GM21423 (cell line): Measurements from ENCODE around the gene PTGFRN.

Experiments
- ATAC-seq: cut with Tn5 transposase; IDR thresholded peaks from one replicate; pipeline ENCODE4 v1.9.1; 2021; ENCODE audit warnings: mild to moderate bottlenecking, moderate library complexity; ENCODE audit not compliant: unreplicated experiment

PTGFRN gene

DNA sequence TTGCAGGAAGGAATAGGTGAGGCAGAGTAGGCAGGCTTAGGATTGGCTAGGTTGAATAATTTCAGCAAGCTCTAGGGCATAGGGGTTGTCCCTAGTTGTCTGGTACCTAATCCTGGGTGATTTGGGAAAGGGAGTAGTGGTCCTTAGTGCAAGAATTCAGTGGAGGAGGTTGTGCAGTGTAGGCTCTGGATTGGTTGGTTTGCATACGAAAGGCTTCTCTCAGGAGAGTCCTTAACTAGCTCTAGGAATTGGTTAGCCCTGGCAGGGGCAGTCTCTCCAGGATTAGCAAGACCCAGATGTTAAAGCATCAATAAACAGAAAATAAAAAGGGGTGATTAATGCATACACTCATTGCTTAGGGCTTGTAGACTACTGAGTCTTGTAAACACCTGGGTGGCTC is 82.2 kb downstream of the PTGFRN start:
- ATAC-seq, result no peak

DNA sequence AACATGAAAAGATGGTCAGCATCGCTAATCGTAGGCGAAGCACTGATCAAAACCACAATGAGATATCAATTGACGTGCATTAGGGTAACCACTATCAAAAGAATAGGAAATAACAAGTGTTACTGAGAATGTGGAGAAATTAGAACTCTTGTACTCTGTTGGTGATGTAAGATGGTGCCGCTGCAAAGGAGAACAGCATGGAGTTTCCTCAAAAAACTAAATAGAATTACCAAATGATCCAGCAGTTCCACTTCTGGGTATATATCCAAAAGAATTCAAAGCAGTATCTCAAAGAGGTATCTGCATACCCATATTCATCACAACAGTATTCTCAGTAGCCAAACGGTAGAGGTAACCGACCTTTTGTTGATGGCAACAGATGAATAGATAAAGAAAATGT is 83.6 kb downstream of the PTGFRN start:
- no peak for ATAC-seq

DNA sequence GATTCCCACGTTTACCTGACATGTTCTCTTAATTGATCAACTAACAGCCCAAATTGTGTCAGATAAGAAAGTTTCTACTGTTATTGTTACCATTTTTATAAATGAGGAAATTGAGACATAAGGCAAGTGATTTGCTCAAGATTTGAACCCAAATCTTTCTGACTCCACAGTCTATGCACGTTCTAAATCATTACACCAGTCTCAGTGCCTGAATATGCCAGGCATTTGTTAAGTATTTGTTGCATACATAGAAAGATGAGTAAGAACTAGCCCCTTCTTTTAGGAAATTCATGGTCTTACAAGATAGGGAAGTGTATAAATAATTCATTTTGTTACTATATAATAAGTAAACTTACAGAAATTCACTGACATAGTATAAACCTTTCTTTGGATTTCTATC is 84.7 kb downstream of the PTGFRN start:
- no peak for ATAC-seq

DNA sequence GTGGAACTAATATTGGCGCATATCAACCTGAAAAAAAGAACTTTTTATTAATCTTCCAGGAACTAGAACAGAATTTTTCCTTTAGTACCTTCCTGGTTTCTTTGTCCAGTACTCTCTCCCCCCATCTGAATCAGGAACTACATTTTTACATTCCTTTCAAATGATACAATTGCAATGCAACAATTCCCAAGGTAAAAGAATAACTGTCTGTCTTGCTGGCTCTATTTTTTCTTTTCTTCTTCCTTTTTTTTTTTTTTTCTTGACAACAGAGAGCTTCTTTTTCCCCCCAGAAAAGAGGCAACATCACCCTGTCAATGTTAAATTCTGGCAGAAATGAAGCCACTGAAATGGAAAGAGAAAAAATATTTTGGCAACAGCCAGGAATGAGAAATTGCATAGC is 87.3 kb downstream of the PTGFRN start:
- no peak for ATAC-seq

DNA sequence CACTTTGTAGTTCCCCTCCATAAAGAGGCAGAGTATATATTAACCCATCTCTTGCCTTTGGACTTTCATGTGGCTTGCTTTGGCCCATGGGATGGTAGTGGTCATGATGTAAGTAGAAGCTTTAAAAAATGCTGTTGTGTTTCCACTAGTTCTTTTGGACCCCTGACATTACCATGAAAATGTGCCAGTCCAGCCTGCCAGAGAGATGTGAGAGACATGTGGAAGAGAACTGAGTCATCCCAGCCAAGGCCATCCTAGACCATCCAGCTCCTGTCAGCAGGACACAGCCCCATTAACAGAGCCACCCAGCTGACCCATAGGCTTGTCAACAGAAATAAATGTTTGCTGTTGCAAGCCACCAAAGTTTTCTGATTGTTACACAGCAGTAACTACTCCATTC is 87.9 kb downstream of the PTGFRN start:
- no peak for ATAC-seq

DNA sequence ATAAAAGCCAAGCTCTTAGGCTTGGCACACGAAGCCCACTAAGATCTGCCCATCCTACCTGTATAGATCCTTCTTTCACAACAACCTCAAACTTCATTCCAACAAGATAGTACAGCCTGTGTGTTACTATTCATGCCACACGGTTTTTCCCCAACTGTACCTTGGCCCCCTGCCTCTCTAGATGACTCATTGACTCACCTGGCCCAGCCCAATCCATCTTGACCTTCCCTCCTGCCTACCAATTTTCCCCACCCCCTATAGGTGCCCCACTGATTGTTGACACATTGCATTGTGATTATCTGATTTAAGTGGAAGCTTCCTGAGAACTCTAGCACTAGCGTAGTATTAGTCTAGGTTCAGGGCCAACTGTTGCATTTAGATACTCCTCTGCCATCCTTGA is 89.9 kb downstream of the PTGFRN start:
- no peak for ATAC-seq

DNA sequence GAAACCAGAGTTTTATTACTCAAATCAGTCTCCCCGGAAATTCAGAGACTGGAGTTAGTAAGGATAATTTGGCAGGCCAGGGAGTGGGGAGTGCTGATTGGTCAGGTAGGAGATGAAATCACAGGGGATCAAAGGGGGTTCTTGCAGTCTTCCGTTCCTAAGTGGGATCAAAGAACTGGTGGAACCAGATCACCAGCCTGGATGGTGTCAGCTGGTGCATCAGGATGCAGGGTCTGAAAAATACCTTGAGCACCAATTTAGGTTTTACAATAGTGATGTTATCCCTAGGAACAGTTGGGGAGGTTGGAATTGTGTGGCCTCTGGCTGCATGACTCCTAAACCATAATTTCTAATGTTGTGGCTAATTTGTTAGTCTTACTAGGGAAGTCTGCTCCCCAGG is 90.4 kb downstream of the PTGFRN start:
- ATAC-seq, result no peak

DNA sequence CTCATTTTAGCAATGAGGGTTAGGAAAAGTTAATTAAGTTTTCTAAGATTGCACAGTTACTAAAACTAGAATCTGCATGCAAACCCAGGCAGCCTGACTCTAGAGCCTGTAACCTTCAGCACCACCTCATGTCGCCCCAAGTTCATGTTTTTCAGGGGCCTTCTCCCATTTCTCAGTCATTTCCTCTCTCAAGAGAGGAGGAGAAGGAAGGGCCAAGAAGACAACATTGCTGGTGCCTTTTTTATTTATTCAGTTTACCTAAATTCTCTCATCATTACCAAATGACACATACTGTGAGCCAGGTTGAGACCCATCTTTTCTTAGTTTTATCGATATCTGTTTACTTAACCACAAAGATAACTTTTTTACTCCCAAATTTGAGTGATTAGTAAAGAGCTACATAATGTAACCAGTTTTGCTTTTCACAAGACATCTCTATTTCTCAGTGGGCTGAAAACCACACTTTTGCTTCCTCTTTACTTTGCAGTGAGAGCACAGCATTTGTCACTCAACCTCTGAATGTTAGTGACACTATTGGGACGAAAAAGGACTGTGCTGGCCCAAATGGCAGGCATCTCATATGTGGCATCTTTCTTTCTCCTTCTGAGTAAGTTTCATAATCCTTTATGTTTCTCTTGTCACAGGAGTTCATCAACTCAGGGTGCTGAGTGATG is 91.7 kb downstream of the PTGFRN start, which contains the start of gene CD101:
TSS of gene CD101 (plus strand) at position 507 of the 674 bp plus-strand sequence. CDS start at position 565, 58 bp downstream.
- peak; percentile 91 for ATAC-seq

DNA sequence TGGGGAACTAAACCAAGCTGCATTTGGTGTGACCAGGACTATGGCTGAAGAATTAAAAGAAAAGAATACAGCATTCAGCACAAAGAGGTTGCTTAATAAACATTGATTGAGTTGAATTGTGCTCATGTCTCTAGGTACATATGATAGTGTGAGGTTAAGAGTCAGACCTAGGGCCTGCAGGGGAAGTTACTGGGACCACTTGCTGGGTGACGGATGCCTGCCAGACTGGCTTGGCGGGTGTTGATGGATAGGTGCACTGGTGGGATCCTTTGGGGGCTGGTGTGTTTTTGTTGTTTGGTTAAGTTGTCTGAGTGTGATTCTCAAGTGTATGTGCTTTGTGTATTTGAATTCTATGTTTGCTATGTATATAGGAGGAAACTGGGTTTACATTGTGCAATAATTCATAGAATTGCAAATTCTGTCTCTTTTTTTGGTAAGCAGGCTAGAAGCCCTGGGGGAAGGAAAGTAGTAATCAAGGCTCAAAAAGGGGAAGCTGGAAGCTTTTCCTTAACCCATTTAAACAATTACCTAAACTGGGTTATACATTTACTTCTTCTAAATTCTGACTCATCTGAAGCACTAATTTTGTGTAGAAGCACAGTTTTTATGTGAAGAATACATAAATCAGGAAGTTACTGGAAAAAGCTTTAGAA is 93.6 kb downstream of the PTGFRN start:
- ATAC-seq, result no peak

DNA sequence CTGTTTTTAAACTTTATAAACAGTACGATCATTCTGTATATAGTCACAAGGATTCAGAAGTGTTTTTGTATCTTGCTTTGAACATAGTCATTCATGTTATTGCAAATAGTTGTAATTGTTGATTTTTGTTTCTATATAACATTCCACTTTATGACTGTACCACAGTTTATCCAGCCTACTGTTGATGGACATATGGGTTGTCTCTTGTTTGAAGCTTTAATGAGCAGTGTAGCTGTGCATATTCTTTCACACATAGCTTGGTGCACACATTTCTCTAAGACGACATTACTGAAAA is 98.0 kb downstream of the PTGFRN start:
- no peak for ATAC-seq

DNA sequence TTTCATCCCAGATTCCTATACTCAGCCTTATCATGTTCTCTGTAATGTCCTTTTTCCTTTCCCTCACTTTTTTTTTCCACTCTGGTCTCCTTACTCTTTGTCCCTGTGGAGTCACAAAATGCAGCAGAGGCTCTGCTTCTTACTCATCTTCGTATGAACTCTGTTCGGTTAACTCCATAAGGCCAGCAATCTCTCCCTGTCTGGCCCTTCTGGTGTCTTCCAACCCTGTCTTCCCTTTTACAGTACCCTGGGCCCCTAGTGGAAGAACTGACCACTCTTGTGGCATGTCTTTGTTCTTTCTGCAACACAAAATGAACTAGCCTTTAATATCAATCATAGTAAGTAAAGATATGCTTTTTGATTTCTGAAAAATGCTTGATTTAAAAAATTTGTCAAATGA is 98.9 kb downstream of the PTGFRN start:
- ATAC-seq, result no peak

DNA sequence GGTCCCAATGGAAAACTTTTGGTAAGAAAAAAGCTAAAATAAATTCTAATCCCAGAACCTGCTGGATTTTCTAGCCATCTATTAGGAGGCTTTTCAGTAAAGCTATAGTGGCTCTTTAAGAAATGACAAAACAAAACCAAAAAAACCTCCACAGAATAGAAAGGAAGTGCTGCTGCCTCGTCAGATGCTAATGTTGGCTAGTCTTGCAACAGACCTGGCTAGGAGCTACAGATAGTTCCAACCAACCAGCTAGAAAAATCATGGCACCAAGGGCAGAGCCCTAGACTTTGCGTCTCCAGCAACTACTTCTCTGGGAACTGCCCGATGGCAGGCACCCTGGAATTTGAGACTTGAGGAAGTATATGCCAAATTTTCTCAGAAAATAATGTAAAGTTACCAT is 99.4 kb downstream of the PTGFRN start:
- no peak for ATAC-seq

DNA sequence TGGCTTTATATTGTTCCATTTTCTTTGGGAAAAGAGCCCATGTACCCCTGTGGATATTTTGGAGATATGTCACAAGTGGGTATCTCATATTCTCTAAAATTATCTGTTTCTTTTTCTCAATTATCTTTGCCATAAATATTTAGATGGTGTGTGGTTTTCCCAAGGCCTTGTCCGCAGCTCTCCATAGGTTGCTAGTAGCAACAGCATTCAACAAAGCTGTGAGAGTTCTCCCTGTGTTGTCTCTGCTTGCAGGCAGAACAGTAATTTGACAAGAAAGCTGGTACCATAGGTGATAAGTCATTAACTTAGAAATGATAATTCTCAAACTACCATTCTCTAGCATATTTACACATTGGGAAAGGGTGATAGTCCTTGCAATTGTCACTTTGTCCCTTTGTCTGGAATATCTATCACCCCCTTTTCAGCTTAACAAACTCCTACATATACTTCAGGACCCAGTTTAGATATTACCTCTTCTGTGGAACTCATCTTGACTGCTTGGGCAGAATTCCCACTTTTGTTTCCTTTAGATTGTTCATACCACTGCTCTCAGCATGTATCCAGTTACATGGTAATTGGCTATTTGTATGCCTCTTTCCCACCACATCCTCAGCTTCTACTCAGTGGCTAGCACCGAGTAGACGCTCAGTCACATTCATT is 100.7 kb downstream of the PTGFRN start:
- ATAC-seq, result no peak

DNA sequence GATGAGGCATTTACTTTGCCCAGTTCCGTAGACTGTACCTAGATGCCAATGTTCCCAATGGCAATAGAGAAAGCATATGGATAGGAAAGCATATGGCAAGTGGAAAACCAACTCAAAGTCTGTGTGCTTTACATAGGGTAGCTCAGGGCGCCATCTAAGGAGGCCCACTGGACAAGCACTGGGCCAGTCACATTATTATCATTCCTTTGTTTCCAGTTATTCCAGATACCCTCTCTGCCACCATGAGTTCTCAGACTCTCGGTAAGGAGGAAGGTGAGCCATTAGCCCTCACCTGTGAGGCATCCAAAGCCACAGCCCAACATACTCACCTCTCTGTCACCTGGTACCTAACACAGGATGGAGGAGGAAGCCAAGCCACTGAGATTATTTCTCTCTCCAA is 101.6 kb downstream of the PTGFRN start:
- ATAC-seq, result no peak

DNA sequence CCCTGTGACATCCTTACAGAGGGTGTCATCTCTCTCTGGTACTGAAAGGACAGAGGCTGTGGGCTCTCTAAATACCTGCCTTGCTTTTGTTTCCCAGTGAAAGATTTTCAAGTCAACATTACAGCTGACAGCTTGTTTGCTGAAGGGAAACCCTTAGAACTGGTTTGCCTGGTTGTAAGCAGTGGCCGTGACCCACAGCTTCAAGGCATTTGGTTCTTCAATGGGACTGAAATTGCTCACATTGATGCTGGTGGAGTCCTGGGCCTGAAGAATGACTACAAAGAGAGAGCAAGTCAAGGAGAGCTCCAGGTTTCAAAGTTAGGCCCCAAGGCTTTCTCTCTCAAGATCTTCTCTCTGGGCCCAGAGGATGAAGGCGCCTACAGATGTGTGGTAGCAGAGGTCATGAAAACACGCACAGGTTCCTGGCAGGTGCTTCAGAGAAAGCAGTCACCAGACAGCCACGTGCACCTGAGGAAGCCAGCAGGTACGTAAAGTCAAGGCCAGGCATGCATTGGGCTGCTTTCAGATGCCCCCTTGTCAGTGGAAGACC is 103.7 kb downstream of the PTGFRN start:
- no peak for ATAC-seq

DNA sequence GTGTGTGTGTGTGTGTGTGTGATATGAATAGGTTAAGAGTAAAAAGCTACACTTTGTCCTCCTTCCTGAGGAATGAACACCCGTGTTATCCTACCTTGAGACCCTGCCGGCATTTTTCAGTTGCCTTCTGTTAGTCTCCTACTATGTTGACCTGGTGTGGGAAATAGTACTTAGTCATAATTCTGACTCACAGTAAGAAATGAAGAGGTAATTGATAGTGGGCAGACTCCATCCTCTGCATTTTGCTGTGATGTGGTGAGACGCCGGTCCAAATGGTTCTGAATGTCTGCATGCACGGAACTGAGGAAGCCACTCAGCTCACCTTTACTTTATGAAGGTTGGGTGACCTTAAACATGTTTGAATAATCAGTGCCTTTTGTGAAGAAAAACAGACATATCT is 104.5 kb downstream of the PTGFRN start:
- no peak for ATAC-seq

DNA sequence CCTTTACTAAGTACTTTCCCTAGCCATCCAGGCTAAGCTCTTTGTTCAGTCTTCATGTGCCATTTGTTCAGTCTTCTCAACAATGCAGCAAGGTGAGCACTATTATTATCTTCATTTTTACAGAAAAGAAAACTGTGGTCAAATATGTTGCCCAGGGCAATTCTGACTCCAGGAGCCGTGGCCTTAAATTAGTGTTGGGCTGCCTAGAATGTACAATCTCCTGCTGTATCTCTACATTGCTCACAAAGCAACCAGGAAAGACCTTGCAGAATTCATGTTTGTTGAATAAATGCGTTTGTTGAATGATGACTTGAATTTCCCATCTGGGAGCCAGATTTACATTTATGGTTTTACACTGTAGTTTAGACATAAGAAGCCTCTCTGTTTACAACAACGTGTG is 106.0 kb downstream of the PTGFRN start:
- ATAC-seq, result no peak

DNA sequence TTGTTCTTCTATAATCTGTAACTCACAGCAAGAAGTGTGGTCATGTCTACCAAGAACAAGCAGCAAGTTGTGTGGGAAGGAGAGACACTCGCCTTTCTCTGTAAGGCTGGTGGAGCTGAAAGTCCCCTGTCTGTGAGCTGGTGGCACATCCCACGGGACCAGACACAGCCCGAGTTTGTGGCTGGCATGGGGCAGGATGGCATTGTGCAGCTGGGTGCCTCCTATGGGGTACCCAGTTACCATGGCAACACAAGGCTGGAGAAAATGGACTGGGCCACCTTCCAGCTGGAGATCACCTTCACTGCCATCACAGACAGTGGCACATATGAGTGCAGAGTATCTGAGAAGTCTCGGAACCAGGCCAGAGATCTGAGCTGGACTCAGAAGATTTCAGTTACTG is 107.3 kb downstream of the PTGFRN start:
- ATAC-seq, result no peak

DNA sequence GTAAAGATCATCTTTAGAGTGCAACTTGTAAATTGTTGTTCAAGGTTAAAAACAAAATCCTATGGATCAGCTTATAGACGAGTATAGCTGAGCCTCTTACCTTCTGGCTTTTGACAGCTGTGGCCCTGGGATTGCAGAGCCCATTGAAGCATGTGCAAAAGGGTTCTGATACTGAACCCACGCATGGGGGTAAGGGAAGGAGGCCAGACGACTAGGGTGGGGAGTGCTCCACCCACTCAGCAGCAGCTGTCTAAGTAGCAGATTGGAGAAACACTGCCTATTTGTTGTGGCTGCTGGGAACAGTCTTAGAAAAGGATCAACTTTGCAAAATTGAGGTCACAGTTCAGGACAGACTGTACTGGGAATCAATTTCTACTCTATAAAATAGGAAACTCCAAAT is 107.9 kb downstream of the PTGFRN start:
- no peak for ATAC-seq

DNA sequence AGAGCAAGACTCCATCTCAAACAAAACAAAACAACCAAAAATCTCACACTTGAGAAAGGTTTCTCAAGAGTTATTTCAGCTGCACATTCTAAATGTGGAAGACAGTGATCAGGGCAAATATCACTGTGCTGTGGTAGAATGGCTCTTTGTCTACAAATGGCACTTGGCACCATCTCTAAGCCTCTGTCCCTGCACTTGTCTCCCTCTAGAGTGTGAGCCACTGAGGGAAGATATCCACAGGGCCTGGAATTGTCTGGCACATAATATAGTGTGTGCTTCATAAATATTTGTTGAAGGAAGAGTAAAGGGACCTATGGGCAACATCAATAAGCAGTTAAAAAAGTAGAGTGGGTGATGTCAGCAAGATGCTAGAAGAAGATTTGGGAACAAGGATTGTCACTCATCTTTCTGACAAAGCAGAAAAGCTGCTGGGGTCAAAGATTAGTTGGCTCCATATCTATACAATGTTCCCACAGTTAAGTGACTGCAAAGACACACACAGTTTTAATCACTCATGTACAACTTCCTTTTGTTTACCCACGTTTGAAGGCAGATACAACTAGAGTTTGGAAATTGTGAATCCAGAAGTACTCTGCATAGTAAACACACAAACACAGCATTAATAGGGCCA is 110.9 kb downstream of the PTGFRN start:
- ATAC-seq, result no peak

DNA sequence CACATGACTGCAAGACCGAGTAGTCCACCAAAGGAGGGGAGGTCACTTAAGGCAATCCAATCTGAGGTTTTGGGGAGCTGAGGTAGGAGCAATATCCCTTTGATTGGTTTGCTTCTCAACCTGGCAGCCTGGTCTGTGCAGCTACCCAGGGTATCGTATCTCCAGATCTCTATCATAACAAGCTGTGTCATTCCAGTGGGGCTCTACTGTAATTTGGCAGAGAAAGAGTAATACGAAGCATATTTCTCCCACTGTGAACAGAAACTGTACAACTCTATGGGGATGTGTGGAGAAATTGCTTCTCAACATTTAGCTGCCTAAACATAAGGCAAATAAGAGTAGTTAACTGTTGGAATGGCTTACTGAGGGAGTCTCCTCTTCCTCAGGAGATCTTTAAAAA is 112.4 kb downstream of the PTGFRN start:
- ATAC-seq, result no peak

DNA sequence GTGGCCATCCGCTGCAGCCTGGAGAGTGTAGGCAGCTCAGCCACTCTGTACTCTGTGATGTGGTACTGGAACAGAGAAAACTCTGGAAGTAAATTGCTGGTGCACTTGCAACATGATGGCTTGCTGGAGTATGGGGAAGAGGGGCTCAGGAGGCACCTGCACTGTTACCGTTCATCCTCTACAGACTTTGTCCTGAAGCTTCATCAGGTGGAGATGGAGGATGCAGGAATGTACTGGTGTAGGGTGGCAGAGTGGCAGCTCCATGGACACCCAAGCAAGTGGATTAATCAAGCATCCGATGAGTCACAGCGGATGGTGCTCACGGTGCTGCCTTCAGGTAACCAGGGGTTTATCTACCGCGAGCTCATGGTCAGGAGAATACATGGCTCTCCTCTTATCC is 115.9 kb downstream of the PTGFRN start:
- ATAC-seq, result no peak
